ENCODE results near the gene ZNF575.

Gene ZNF575

DNA sequence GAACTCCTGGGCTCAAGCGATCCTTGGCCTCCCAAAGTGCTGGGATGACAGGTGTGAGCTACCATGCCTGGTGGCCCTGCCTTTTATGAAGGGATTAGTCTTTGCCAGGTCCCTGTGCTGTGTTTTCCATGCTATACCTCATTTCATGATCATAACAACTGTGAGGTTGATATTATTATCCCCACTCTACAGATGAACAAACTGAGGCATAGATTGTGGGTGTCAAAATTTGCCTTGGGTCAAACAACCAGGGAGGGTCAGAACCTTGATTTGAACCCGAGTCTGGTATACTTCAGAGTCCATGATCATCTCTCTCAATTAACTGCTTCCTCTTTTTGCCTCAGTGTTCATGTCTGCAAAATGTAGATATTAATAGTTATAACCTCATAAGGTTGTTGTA lies 49.5 kb downstream of the ZNF575 start:
- Histone ChIP-seq H3K4me3 (ENCODE audit: low read length) (no peak overlapping the region), H3K27ac (ENCODE audit: low read length) (no peak overlapping the region), H3K9ac (ENCODE audit: low read length) (no peak overlapping the region), H3K36me3 (ENCODE audit: control insufficient read depth, low read depth, low read length) (no peaks in the 10 kb centered on the region), H3K27me3 (ENCODE audit: control insufficient read depth, insufficient read depth, low read length) (no peaks in the 10 kb centered on the region), H3K4me1 (ENCODE audit: control insufficient read depth, low read depth, low read length) (peaks cover 7% of the 10 kb centered on the region), H3K9me3 (ENCODE audit: control insufficient read depth, low read depth, low read length) (no peaks in the 10 kb centered on the region)

DNA sequence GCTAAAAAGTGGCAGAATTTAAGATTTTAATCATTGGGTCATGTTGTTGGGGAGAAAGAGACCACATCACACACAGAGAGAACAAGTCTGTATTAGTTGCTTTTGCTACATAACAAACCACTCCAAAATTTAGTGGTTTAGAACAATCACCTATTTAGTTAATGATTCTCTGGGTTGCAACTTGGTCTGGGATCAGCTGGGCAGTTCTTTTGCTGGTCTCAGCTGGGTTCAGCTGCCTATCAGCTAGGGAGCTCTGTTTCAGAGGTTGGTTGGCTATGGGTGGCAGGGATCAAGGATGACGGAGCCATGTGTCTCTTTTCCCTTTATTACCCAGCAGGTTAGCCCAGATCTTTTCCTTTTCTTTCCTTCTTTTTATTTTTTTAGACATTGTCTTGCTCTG lies 51.5 kb downstream of the ZNF575 start:
- Histone ChIP-seq H3K4me1 (ENCODE audit: control insufficient read depth, low read depth, low read length) (peaks cover 7% of the 10 kb centered on the region), H3K4me3 (ENCODE audit: low read length) (no peak overlapping the region), H3K27ac (ENCODE audit: low read length) (no peak overlapping the region), H3K9me3 (ENCODE audit: control insufficient read depth, low read depth, low read length) (no peaks in the 10 kb centered on the region), H3K9ac (ENCODE audit: low read length) (no peak overlapping the region), H3K27me3 (ENCODE audit: control insufficient read depth, insufficient read depth, low read length) (no peaks in the 10 kb centered on the region), H3K36me3 (ENCODE audit: control insufficient read depth, low read depth, low read length) (peaks cover 4% of the 10 kb centered on the region)
